BLaER1 treated with 17β-estradiol and CSF1 and Interleukin-3, amounts not matched to agents 10 nM and 100 nM (cell line): ENCODE results near the gene MPC1L.

Source experiments
- H3K27ac ChIP-seq, 11 experiments: shearing (Covaris generic); formaldehyde crosslinking; 2 replicates each; pipeline ENCODE4 v1.8.1; 2022
- H3K27me3 ChIP-seq, 11 experiments: shearing (Covaris generic); formaldehyde crosslinking; 2 replicates each; pipeline ENCODE4 v1.8.1; 2022
- H3K36me3 ChIP-seq, 11 experiments: shearing (Covaris generic); formaldehyde crosslinking; 2 replicates each; pipeline ENCODE4 v1.8.1; 2022
- H3K4me1 ChIP-seq, 10 experiments: shearing (Covaris generic); formaldehyde crosslinking; 2 replicates each; pipeline ENCODE4 v1.8.1; 2022
- H3K4me2 ChIP-seq, 11 experiments: shearing (Covaris generic); formaldehyde crosslinking; 2 replicates each; pipeline ENCODE4 v1.8.1; 2022
- H3K4me3 ChIP-seq, 10 experiments: shearing (Covaris generic); formaldehyde crosslinking; 2 replicates each; pipeline ENCODE4 v1.8.1; 2022
- H3K9ac ChIP-seq, 11 experiments: shearing (Covaris generic); formaldehyde crosslinking; 2 replicates each; pipeline ENCODE4 v1.8.1; 2022
- H3K9me3 ChIP-seq, 11 experiments: shearing (Covaris generic); formaldehyde crosslinking; replicated peaks in 1 of 11; 2 replicates each; pipeline ENCODE4 v1.8.1; 2022
- H4K20me1 ChIP-seq, 11 experiments: shearing (Covaris generic); formaldehyde crosslinking; 2 replicates each; pipeline ENCODE4 v1.8.1; 2022
- Cebpa-rat ChIP-seq, 11 experiments: shearing (Covaris generic); IDR thresholded peaks; 2 replicates each; pipeline ENCODE4 v1.8.1; 2022

The MPC1L gene

DNA sequence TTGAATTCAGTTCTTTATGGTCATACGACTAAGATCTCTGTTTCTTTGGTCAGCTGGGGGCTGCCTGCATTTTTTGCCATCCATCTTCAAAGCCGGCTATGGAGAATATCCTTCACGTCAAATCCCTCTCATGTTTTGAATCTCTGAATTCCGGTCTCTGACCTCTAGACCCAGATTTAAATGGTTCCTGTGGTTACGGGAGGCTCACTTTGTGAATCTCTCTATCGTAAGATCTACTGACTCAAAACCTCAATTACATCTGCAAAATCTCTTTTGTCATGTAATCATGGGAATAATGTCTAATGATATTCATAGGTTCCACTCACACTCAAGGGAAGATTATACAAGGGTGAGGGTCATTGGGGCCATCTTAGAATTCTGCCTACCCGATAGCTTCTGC lies 5.7 kb upstream of the MPC1L start:
- H3K4me2 ChIP-seq, result no peak overlapping the region
- H3K4me1 ChIP-seq, result no peaks in the 10 kb centered on the region
- H3K36me3 ChIP-seq, result no peaks in the 10 kb centered on the region
- H3K9me3 ChIP-seq, result no peaks in the 10 kb centered on the region; a peak in 1 of 22 replicates
- H4K20me1 ChIP-seq, result peaks cover 0 to 1% (median 0%) of the 10 kb centered on the region in 11 experiments; a peak in 1 of 22 replicates
- H3K27ac ChIP-seq, result no peak overlapping the region
- TF ChIP-seq Cebpa-rat (IDR thresholded peaks at IDR 0.05), result no peak
- H3K4me3 ChIP-seq, result no peak overlapping the region
- H3K9ac ChIP-seq, result no peak overlapping the region
- H3K27me3 ChIP-seq, result peaks cover 0 to 5% (median under 1%) of the 10 kb centered on the region in 11 experiments; a peak in 6 of 22 replicates

DNA sequence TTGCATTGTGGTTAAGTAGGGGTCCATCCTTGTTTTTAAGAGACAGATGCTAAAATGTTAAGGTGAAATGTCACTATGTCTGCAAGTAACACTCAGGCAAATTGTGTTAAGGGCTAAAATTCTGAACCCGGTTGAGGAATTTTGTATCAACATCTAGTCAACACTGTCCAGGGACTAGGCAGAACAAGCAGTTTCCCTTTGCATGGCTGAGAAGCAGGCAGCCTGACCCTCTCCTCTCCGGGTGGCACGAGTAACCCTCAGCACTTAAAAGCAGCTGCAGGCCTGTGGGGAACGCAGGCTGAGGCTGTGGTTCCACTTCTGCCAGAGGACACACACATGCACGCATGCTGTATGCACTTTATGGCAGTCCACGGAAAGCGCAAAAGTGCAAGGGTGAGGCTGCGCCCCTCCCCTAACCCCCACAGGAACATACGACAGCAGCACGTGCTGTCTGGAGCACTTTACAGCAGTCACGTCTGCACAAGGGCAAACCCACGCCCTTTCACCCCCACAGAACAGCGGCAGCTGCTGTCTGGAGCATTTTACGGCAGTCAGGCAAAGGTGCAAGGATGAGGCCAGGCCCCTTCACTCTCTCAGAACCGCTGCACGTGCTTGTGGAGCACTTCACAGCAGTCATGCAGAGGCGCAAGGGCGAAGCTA lies 619 bp upstream of the MPC1L start:
- TF ChIP-seq Cebpa-rat (IDR thresholded peaks at IDR 0.05), result no peak
- Histone ChIP-seq H3K9me3 (peaks cover 0 to 12% (median 9%) of the 10 kb centered on the region in 11 experiments; a peak in 8 of 22 replicates), H3K4me3 (no peak overlapping the region), H4K20me1 (peaks cover 0 to 6% (median 0%) of the 10 kb centered on the region in 11 experiments; a peak in 3 of 22 replicates), H3K4me2 (no peak overlapping the region), H3K4me1 (no peaks in the 10 kb centered on the region), H3K27ac (no peak overlapping the region), H3K36me3 (peaks cover under 1 to 18% (median 5%) of the 10 kb centered on the region in 11 experiments; a peak in 13 of 22 replicates), H3K9ac (no peak overlapping the region), H3K27me3 (peaks cover 0 to 36% (median 22%) of the 10 kb centered on the region in 11 experiments; a peak in 16 of 22 replicates)

GRCh38 chrX:40623665-40624064 lies 437 bp downstream of the MPC1L start:
- Histone ChIP-seq H3K9me3 (peaks cover 0 to 12% (median 9%) of the 10 kb centered on the region in 11 experiments; a peak in 8 of 22 replicates), H3K4me3 (no peak overlapping the region), H3K36me3 (peaks cover 10 to 28% (median 15%) of the 10 kb centered on the region in 11 experiments), H3K27me3 (peaks cover 0 to 36% (median 23%) of the 10 kb centered on the region in 11 experiments; a peak in 16 of 22 replicates), H3K27ac (no peak overlapping the region), H3K4me1 (no peaks in the 10 kb centered on the region), H3K9ac (no peak overlapping the region), H3K4me2 (no peak overlapping the region), H4K20me1 (peaks cover 0 to 11% (median 0%) of the 10 kb centered on the region in 11 experiments; a peak in 8 of 22 replicates)
- TF ChIP-seq Cebpa-rat (IDR thresholded peaks at IDR 0.05), result no peak

DNA sequence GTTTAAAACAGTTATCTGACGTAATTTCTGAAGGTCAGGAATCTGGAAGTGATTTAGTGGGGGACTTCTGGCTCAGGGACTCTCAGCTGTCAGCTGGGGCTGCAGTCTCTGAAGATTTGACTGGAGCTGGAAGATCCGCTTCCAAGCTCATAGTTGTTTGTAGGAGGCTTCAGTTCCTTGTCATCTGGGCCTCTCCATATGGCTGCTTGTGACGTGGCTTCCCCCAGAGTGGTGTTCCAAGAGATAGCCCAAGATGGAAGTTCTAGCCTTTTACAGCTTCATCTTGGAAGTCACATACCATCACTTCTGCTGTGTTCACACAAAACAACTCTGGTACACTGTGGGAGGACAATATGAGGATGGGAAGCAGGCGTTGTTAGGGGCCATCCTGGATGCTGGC lies 2.1 kb downstream of the MPC1L start:
- TF ChIP-seq Cebpa-rat (IDR thresholded peaks at IDR 0.05), result no peak
- Histone ChIP-seq H3K4me3 (no peak overlapping the region), H3K27ac (no peak overlapping the region)

GRCh38 chrX:40628506-40628905 lies 5.3 kb downstream of the MPC1L start:
- no peak overlapping the region for H3K27ac ChIP-seq
- peaks cover 0 to 37% (median 30%) of the 10 kb centered on the region in 11 experiments; a peak in 15 of 22 replicates for H3K27me3 ChIP-seq
- peaks cover 0 to 6% (median 4%) of the 10 kb centered on the region in 11 experiments; a peak in 6 of 22 replicates for H3K9me3 ChIP-seq
- peaks cover 0 to 47% (median 15%) of the 10 kb centered on the region in 11 experiments; a peak in 13 of 22 replicates for H4K20me1 ChIP-seq
- H3K9ac ChIP-seq, result no peak overlapping the region
- no peak for TF ChIP-seq Cebpa-rat (IDR thresholded peaks at IDR 0.05)
- H3K4me2 ChIP-seq, result no peak overlapping the region
- H3K36me3 ChIP-seq, result peaks cover 37 to 72% (median 52%) of the 10 kb centered on the region in 11 experiments
- H3K4me1 ChIP-seq, result peaks cover 0 to 17% (median 12%) of the 10 kb centered on the region in 10 experiments; a peak in 13 of 20 replicates
- no peak overlapping the region for H3K4me3 ChIP-seq

More for the DNA sequence above, 2.1 kb downstream of the MPC1L start:
- H4K20me1 ChIP-seq, result peaks cover 0 to 20% (median 0%) of the 10 kb centered on the region in 11 experiments; a peak in 8 of 22 replicates
- peaks cover 0 to 12% (median 9%) of the 10 kb centered on the region in 11 experiments; a peak in 8 of 22 replicates for H3K9me3 ChIP-seq
- H3K4me1 ChIP-seq, result no peaks in the 10 kb centered on the region
- no peak overlapping the region for H3K9ac ChIP-seq
- H3K27me3 ChIP-seq, result peaks cover 0 to 36% (median 25%) of the 10 kb centered on the region in 11 experiments; a peak in 16 of 22 replicates
- H3K36me3 ChIP-seq, result peaks cover 22 to 45% (median 31%) of the 10 kb centered on the region in 11 experiments
- H3K4me2 ChIP-seq, result no peak overlapping the region

DNA sequence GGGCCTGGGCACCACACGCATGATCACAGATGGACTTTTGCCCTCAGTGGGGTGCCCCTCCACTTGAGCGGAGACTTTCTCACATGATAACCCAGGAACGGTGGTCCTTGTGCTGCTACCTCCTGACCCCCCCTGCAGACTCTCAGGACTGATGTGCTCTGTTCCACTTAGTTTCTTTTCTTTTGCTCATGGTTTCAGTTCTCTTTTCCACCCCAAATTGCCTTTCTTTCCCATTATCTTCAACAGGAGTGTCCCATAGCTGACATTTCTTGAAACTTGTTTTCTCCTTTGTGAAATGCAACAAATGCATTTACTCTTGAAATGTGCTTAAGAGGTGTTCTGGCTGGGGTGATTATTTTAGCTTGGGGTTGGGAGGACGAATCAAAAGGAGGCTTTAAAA lies 9.0 kb downstream of the MPC1L start:
- TF ChIP-seq Cebpa-rat (IDR thresholded peaks at IDR 0.05), result no peak
- Histone ChIP-seq H3K27me3 (peaks cover 19 to 50% (median 36%) of the 10 kb centered on the region in 11 experiments; a peak in 21 of 22 replicates), H3K9ac (no peak overlapping the region), H3K4me2 (peak overlapping the region in 4 of 11 experiments; percentile 20 to 51 (median 36); a peak in 5 of 22 replicates), H3K27ac (no peak overlapping the region), H3K9me3 (no peaks in the 10 kb centered on the region), H3K4me1 (peaks cover 0 to 24% (median 15%) of the 10 kb centered on the region in 10 experiments; a peak in 13 of 20 replicates), H4K20me1 (peaks cover 0 to 75% (median 24%) of the 10 kb centered on the region in 11 experiments; a peak in 19 of 22 replicates), H3K36me3 (peaks cover 66 to 95% (median 88%) of the 10 kb centered on the region in 11 experiments), H3K4me3 (no peak overlapping the region)

GRCh38 chrX:40637687-40638086 lies 14.5 kb downstream of the MPC1L start:
- TF ChIP-seq Cebpa-rat (IDR thresholded peaks at IDR 0.05), result no peak
- Histone ChIP-seq H4K20me1 (peaks cover 4 to 83% (median 31%) of the 10 kb centered on the region in 11 experiments; a peak in 18 of 22 replicates), H3K4me2 (no peak overlapping the region), H3K9ac (no peak overlapping the region), H3K36me3 (peaks cover 64 to 97% (median 80%) of the 10 kb centered on the region in 11 experiments), H3K4me1 (peaks cover 0 to 33% (median 13%) of the 10 kb centered on the region in 10 experiments; a peak in 13 of 20 replicates), H3K4me3 (no peak overlapping the region), H3K9me3 (no peaks in the 10 kb centered on the region), H3K27ac (no peak overlapping the region), H3K27me3 (peaks cover 28 to 61% (median 45%) of the 10 kb centered on the region in 11 experiments; a peak in 21 of 22 replicates)

DNA sequence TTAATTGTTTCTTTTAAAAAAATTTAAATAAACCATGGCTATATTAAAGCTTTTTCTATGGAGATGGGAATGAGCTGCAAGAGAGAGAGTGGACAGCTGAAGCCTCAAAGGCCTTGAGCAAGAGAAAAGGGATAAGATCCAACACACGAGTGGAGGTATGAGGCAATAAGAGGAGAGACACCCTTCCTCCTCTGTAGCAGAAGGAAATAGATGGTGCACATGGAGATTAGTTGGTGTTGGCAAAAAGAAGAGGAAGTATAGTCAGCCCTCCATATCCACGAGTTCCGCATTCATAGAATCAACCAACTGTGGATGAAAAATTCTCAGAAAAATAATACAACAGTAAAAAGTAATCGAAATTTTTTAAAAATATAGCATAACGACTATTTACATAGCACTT lies 20.9 kb downstream of the MPC1L start:
- Histone ChIP-seq H3K4me2 (peak overlapping the region; percentile 72 to 94 (median 87)), H3K9ac (peak overlapping the region; percentile 76 to 86 (median 80); a peak in 20 of 22 replicates), H3K36me3 (peaks cover 8 to 38% (median 23%) of the 10 kb centered on the region in 11 experiments; a peak in 19 of 22 replicates), H3K27me3 (peaks cover 4 to 21% (median 11%) of the 10 kb centered on the region in 11 experiments; a peak in 16 of 22 replicates), H3K9me3 (no peaks in the 10 kb centered on the region), H3K27ac (peak overlapping the region; percentile 67 to 94 (median 89); a peak in 21 of 22 replicates), H3K4me3 (peak overlapping the region; percentile 53 to 80 (median 70); a peak in 19 of 20 replicates), H4K20me1 (peaks cover 0 to 42% (median 8%) of the 10 kb centered on the region in 11 experiments; a peak in 9 of 22 replicates), H3K4me1 (peaks cover 30 to 51% (median 38%) of the 10 kb centered on the region in 10 experiments)
- peak; percentile 51 to 89 (median 78); a peak in 19 of 22 replicates for TF ChIP-seq Cebpa-rat (IDR thresholded peaks at IDR 0.05)
